K562 (cell line): ENCODE measurements around the gene TMED8. TPM values are rescaled to one million over a fixed set of nuclear protein-coding genes. Genes with fewer than 3 reads are reported as not detected.

Source experiments
- ARID1B ChIP-seq: fragments of 450-650 bp; IDR thresholded peaks from 2 replicates; pipeline ENCODE4 v1.6.1; 2016; ENCODE audit warnings: antibody characterized with exemption, mild to moderate bottlenecking, inconsistent platforms
- BCL6 ChIP-seq: fragments of 250-450 bp; sonication (Bioruptor Pico); IDR thresholded peaks from 2 replicates; pipeline ENCODE4 v1.4.0; 2020
- CAMTA2 ChIP-seq: fragments of 250-450 bp; sonication (Bioruptor Pico); conservative IDR thresholded peaks from 2 replicates; pipeline ENCODE4 v1.5.1; 2022
- CBFA2T2 ChIP-seq: fragments of 450-650 bp; conservative IDR thresholded peaks from 2 replicates; pipeline ENCODE4 v1.6.1; 2017; ENCODE audit warnings: mild to moderate bottlenecking
- CBFA2T3 ChIP-seq: fragments of 450-650 bp; IDR thresholded peaks from 2 replicates; pipeline ENCODE4 v1.6.1; 2017
- CTBP1 ChIP-seq: fragments of 450-650 bp; IDR thresholded peaks from 2 replicates; pipeline ENCODE4 v1.6.1; 2016; ENCODE audit warnings: borderline replicate concordance
- DNMT1 ChIP-seq: fragments of 450-650 bp; IDR thresholded peaks from 2 replicates; pipeline ENCODE4 v1.6.1; 2016; ENCODE audit warnings: antibody characterized with exemption, mild to moderate bottlenecking
- FOSL1 ChIP-seq: fragments of 200-800 bp; sonication (Bioruptor generic); conservative IDR thresholded peaks from 2 replicates; pipeline ENCODE4 v1.6.1; 2016; ENCODE audit warnings: missing genetic modification characterization, missing compliant biosample characterization
- GATA2 ChIP-seq: sonication (generic); formaldehyde crosslinking; IDR thresholded peaks from 2 replicates; pipeline ENCODE4 v1.4.0; 2020; ENCODE audit warnings: mild to moderate bottlenecking, missing genetic modification reagents
- HDAC6 ChIP-seq: IDR thresholded peaks from 2 replicates; pipeline ENCODE4 v1.6.1; 2012; ENCODE audit warnings: low read depth, mild to moderate bottlenecking, control low read depth, inconsistent platforms, low read length, moderate library complexity
- HMGN3 ChIP-seq: IDR thresholded peaks from 2 replicates; pipeline ENCODE4 v1.6.1; 2011; ENCODE audit warnings: borderline replicate concordance, low read depth, mild to moderate bottlenecking, mixed read lengths, low read length; ENCODE audit not compliant: insufficient read length; ENCODE audit errors: extremely low read depth
- MYNN ChIP-seq, 2 experiments: sonication (generic); formaldehyde crosslinking in 1 of 2; IDR thresholded peaks; 2 replicates each; pipeline versions ENCODE4 v1.5.0 to v1.6.1; 2016 to 2020; ENCODE audit warnings: antibody characterized with exemption in 1 of 2, missing genetic modification reagents in 1 of 2
- NFIC ChIP-seq: fragments of 450-650 bp; IDR thresholded peaks from 2 replicates; pipeline ENCODE4 v1.6.1; 2017; ENCODE audit warnings: mild to moderate bottlenecking, inconsistent platforms
- PRPF4 ChIP-seq: fragments of 200-400 bp; formaldehyde crosslinking; IDR thresholded peaks from one replicate; pipeline ENCODE4 v1.6.1; 2017; ENCODE audit warnings: low read length, low read depth, mild to moderate bottlenecking; ENCODE audit not compliant: insufficient read depth, poor library complexity, severe bottlenecking
- RBM39 ChIP-seq: fragments of 200-400 bp; formaldehyde crosslinking; optimal IDR thresholded peaks from 2 replicates; pipeline ENCODE3; 2018; ENCODE audit warnings: low read depth, low read length
- RCOR1 ChIP-seq, 2 experiments: IDR thresholded peaks; 2 replicates each; pipeline ENCODE4 v1.6.1; 2012; ENCODE audit warnings: low read depth in 2 of 2, low read length in 2 of 2, borderline replicate concordance in 1 of 2, improper control_type of control experiment in 1 of 2
- TAF1 ChIP-seq: IDR thresholded peaks from 2 replicates; pipeline ENCODE4 v1.6.1; 2011; ENCODE audit warnings: mild to moderate bottlenecking, low read length, moderate library complexity; ENCODE audit not compliant: insufficient read depth, control insufficient read depth, severe bottlenecking; ENCODE audit errors: extremely low read depth
- TAF7 ChIP-seq: fragments of 450-650 bp; IDR thresholded peaks from 2 replicates; pipeline ENCODE4 v1.6.1; 2016; ENCODE audit warnings: missing genetic modification characterization, missing compliant biosample characterization
- TAL1 ChIP-seq: fragments of 450-650 bp; IDR thresholded peaks from 2 replicates; pipeline ENCODE4 v1.6.1; 2016; ENCODE audit warnings: mild to moderate bottlenecking
- ZNF444 ChIP-seq: fragments of 250-450 bp; sonication (Bioruptor Pico); IDR thresholded peaks from 2 replicates; pipeline ENCODE4 v1.4.0; 2020; ENCODE audit warnings: mild to moderate bottlenecking, moderate library complexity
- ZSCAN29 ChIP-seq: fragments of 450-650 bp; IDR thresholded peaks from 2 replicates; pipeline ENCODE4 v1.6.1; 2017
- polyA plus RNA-seq, 8 experiments: library from polyadenylated mRNA; depleted of rRNA in 4 of 8; stranded (reverse) in 5 of 8; unstranded in 3 of 8; fragments of >200 nt; fragmentation: Nextera tagmentation in 2 of 8; fragmentation: Illumina TruSeq in 1 of 8; extraction: Ambion mirVana in 2 of 8; extraction: Trizol in 1 of 8; gene quantifications; 2 replicates each; pipeline versions ENCODE4 v1.2.1 to v1.2.3, GENCODE V29; 2011 to 2014; ENCODE audit warnings: inconsistent platforms in 1 of 8, missing spikeins in 1 of 8
- total RNA-seq, 7 experiments: library from RNA; depleted of rRNA in 6 of 7; stranded (reverse); fragments of >200 nt in 6 of 7; fragmentation: Illumina TruSeq in 2 of 7; extraction: Trizol in 2 of 7; gene quantifications; 2 replicates each; pipeline versions ENCODE4 v1.2.1 to v1.2.3, GENCODE V29; 2011 to 2021; ENCODE audit warnings: low replicate concordance in 1 of 7
- TF ChIP-seq, protein P1 (sequence below): fragments of 450-650 bp; IDR thresholded peaks from 2 replicates; pipeline ENCODE4 v1.6.1; 2018; ENCODE audit not compliant: partially characterized antibody
- TF ChIP-seq, protein P2 (sequence below): fragments of 250-450 bp; sonication (Bioruptor Pico); IDR thresholded peaks from 2 replicates; pipeline ENCODE4 v1.8.0; 2021; ENCODE audit warnings: borderline replicate concordance, mild to moderate bottlenecking, moderate library complexity; ENCODE audit not compliant: poor library complexity, severe bottlenecking
- TF ChIP-seq, protein P3 (sequence below): fragments of 450-650 bp; formaldehyde crosslinking; IDR thresholded peaks from 2 replicates; pipeline ENCODE4 v1.4.0; 2022; ENCODE audit warnings: missing genetic modification characterization

The TMED8 gene
- total and polyA plus RNA-seq, 9 of the 15 experiments (the other 6 are each of a cell fraction or from before 2014, with no cell fraction given), result 3.3 to 17.4 (median 12.0) TPM

DNA sequence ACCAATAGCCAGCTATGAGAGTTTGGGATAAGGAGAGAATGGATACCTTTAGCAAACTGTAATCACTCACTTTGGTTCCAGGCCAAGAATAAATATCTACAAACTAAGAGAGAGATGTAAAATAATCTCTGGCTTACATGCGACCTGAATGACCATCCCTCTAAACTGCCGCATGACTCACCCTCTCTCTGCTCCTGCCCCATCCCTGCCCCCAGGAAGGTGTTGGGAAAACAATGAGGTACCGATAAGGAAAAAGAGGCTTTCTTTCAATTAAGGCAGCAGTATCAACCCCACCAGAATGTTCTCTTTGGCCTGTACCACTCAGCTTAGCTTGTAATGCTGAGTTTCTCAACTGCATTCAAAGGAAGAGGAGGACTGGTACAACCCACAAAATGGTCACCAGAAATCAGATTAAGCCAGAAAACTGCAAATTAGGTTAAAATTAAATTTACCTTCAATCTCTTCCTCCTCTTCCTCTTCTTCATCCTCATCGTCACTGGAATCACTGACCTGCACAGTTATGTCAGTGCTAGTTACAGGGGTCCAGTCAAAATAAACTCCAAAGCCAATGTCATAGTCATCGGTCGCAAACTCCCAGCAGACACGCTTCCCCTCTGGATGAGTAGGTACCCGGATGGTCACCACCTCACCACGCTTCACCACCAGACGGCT is 34.0 kb downstream of the TMED8 start (continued):
- TF ChIP-seq, protein P1, sequence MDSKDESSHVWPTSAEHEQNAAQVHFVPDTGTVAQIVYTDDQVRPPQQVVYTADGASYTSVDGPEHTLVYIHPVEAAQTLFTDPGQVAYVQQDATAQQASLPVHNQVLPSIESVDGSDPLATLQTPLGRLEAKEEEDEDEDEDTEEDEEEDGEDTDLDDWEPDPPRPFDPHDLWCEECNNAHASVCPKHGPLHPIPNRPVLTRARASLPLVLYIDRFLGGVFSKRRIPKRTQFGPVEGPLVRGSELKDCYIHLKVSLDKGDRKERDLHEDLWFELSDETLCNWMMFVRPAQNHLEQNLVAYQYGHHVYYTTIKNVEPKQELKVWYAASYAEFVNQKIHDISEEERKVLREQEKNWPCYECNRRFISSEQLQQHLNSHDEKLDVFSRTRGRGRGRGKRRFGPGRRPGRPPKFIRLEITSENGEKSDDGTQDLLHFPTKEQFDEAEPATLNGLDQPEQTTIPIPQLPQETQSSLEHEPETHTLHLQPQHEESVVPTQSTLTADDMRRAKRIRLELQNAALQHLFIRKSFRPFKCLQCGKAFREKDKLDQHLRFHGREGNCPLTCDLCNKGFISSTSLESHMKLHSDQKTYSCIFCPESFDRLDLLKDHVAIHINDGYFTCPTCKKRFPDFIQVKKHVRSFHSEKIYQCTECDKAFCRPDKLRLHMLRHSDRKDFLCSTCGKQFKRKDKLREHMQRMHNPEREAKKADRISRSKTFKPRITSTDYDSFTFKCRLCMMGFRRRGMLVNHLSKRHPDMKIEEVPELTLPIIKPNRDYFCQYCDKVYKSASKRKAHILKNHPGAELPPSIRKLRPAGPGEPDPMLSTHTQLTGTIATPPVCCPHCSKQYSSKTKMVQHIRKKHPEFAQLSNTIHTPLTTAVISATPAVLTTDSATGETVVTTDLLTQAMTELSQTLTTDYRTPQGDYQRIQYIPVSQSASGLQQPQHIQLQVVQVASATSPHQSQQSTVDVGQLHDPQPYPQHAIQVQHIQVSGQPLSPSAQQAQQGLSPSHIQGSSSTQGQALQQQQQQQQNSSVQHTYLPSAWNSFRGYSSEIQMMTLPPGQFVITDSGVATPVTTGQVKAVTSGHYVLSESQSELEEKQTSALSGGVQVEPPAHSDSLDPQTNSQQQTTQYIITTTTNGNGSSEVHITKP, result peak; percentile 85
- TF ChIP-seq ARID1B, result peak; percentile 72
- TF ChIP-seq CBFA2T3, result peak; percentile 81
- TF ChIP-seq CBFA2T2, result peak; percentile 69
- TF ChIP-seq GATA2 (CRISPR knock-in tag), result peak; percentile 23; the same call in 1 of the 2 replicates
- no peak for TF ChIP-seq ZSCAN29
- TF ChIP-seq BCL6, result no peak
- no peak for TF ChIP-seq PRPF4
- 0 out of 2 replicates have a peak, but pooled peaks have one; percentile 23 for TF ChIP-seq NFIC
- no peak for TF ChIP-seq ZNF444
- no peak for TF ChIP-seq TAF1
- no peak for TF ChIP-seq CAMTA2
- TF ChIP-seq HMGN3, result no peak
- TF ChIP-seq MYNN (IDR thresholded peaks at IDR 0.05), result no peak
- TF ChIP-seq MYNN (CRISPR knock-in tag; IDR thresholded peaks at IDR 0.05), result no peak
- TF ChIP-seq, protein P2, sequence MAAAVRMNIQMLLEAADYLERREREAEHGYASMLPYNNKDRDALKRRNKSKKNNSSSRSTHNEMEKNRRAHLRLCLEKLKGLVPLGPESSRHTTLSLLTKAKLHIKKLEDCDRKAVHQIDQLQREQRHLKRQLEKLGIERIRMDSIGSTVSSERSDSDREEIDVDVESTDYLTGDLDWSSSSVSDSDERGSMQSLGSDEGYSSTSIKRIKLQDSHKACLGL, result no peak
- peak; percentile 84 for TF ChIP-seq FOSL1
- TF ChIP-seq CTBP1, result peak; percentile 41; the same call in 1 of the 2 replicates
- no peak for TF ChIP-seq DNMT1
- no peak for TF ChIP-seq HDAC6
- TF ChIP-seq, protein P3, sequence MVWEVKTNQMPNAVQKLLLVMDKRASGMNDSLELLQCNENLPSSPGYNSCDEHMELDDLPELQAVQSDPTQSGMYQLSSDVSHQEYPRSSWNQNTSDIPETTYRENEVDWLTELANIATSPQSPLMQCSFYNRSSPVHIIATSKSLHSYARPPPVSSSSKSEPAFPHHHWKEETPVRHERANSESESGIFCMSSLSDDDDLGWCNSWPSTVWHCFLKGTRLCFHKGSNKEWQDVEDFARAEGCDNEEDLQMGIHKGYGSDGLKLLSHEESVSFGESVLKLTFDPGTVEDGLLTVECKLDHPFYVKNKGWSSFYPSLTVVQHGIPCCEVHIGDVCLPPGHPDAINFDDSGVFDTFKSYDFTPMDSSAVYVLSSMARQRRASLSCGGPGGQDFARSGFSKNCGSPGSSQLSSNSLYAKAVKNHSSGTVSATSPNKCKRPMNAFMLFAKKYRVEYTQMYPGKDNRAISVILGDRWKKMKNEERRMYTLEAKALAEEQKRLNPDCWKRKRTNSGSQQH (CRISPR knock-in tag), result no peak
- no peak for TF ChIP-seq TAF7
- peak; percentile 32; the same call in 1 of the 2 replicates for TF ChIP-seq TAL1
- TF ChIP-seq RCOR1 (IDR thresholded peaks at IDR 0.05; ENCODE audit: borderline replicate concordance in 1 of 2, low read depth in 2 of 2, low read length in 2 of 2), result peak in 1 of 2 experiments; percentile 60; a peak in 1 of 4 replicates
- no peak for TF ChIP-seq RBM39
